ENCODE results near the gene COL15A1.

COL15A1 gene

DNA sequence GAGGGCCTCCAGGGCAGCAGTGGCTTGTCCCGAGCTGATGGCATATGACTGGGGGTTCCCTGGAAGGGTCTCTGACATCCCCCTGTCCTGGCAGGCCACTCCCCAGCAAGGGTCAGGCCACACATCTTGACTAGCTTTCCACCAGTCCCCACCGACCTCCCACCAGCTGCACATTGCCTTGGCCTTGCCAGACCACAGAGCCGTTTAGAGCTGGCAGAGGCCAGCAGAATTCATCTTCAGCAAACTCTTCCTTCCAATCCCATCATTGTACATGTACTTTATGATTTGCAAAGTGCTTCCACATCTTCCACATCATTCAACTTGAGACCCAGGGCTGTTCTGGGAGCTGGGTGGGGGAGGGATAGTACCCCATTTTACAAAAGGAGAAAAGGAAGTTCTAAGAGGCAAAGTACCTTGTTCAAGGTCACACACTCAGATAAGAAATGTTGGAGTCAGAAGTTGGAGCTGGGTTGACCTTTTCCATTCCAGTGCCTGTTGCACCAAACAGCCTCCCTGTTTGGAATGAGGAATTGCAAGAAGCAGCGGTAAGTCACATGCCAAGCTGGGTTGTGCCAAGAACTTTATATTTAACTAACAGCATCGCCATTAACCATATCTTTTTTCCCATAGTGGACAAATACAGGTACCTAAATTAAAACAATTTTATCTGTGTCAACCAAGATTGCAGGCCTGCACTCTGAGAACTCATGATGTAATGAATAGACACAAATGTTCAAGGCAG is 25.8 kb upstream of the COL15A1 start:
- no peaks in the 10 kb centered on the region for H3K9me3 ChIP-seq (ENCODE audit: control insufficient read depth, insufficient read depth, low read length)
- no peaks in the 10 kb centered on the region for H3K4me1 ChIP-seq (ENCODE audit: control insufficient read depth, insufficient read depth, low read length)
- no peak overlapping the region for H3K9ac ChIP-seq (ENCODE audit: low read depth, low read length)
- H3K27me3 ChIP-seq (ENCODE audit: control insufficient read depth, insufficient read depth, low read length): no peaks in the 10 kb centered on the region
- H3K36me3 ChIP-seq (ENCODE audit: control insufficient read depth, insufficient read depth, low read length): no peaks in the 10 kb centered on the region
- H3K4me3 ChIP-seq (ENCODE audit: low read depth, low read length): no peak overlapping the region

DNA sequence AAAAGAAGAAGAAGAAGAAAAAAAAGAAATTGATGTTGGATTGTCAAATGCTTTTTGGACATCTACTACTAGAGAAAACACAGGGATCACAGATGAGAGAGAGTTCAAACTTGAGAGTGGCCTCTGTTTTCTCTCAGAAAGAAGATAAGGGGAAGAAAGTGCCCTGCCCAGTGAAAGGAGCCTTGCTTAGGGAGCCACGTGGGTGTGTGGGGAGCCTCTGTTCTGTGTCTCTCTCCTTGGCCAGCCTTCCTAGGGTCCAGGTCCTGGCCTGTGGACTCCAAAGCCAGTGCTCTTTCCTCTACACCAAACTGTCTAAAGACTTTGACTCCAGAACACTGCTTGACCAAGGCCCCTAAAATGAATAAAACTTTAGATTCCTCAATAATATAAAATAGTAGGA is 22.0 kb upstream of the COL15A1 start:
- no peaks in the 10 kb centered on the region for H3K9me3 ChIP-seq (ENCODE audit: control insufficient read depth, insufficient read depth, low read length)
- no peaks in the 10 kb centered on the region for H3K27me3 ChIP-seq (ENCODE audit: control insufficient read depth, insufficient read depth, low read length)
- no peak overlapping the region for H3K9ac ChIP-seq (ENCODE audit: low read depth, low read length)
- H3K4me1 ChIP-seq (ENCODE audit: control insufficient read depth, insufficient read depth, low read length): no peaks in the 10 kb centered on the region
- no peaks in the 10 kb centered on the region for H3K36me3 ChIP-seq (ENCODE audit: control insufficient read depth, insufficient read depth, low read length)
- H3K4me3 ChIP-seq (ENCODE audit: low read depth, low read length): no peak overlapping the region

DNA sequence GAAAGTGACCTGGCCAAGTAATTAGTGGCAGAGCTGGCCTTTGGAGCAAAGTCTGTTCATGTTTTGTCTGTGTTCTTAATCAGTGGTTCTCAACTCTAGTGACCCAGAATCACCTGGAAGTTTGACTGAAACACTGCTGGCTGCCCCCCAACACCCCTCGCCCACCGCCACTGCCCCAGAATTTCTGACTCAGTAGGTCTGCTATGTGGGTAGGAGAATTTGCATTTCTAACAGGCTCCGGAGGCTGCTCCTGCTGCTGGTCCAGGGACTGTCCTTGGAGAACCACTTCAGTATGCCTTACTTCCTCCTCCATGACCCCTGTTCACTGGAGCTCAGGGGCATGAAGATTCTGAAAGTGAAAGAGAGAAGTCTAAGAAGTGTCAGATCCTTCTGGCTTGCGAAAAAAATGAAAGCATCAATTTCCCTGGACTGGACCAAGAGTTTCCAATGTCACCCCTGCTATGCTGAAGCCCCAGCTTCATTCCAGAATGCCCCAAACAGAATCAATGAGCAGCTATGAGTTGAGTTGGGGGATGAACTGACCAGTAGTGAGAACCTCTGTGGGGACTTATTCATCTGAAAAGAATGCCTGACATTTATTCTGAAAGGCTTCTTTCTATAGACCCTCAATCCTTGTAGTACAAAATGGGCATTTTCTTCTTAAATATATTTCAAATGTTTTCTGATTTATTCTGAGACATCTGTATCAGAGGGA is 20.8 kb upstream of the COL15A1 start:
- no peak overlapping the region for H3K9ac ChIP-seq (ENCODE audit: low read depth, low read length)
- H3K4me3 ChIP-seq (ENCODE audit: low read depth, low read length): no peak overlapping the region
- H3K27me3 ChIP-seq (ENCODE audit: control insufficient read depth, insufficient read depth, low read length): no peaks in the 10 kb centered on the region
- no peaks in the 10 kb centered on the region for H3K9me3 ChIP-seq (ENCODE audit: control insufficient read depth, insufficient read depth, low read length)
- H3K36me3 ChIP-seq (ENCODE audit: control insufficient read depth, insufficient read depth, low read length): no peaks in the 10 kb centered on the region
- no peaks in the 10 kb centered on the region for H3K4me1 ChIP-seq (ENCODE audit: control insufficient read depth, insufficient read depth, low read length)

DNA sequence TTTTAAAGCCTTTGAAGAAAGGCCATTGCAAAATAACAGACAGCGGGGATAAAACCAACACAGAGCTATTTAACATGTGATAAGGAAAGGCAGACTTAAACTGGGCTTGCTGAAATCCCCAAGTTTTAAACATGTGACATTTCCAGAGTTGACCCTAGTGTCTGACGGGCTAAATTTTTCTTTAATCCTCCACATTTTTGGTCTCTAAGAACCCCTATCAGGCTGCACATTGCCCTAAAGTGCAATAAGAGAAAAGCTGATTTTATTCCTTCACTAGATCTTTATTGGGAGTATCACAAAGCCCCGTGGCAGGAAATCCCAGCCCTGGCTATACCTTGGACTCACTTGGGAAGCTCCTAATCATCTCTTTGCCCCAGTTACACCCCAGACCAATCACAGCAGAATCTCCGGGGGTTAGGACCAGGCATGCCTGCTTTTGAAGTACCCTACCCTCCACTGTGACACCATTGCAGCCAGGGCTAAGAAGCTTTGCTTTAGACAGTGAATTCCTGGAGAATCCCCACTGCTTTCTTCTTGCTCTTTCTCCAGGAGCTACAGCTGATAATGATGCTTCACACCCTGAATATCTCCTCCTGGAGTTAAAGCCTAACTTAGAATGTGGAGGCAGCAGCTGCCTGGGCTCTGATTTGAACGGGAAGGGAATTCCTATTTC is 20.1 kb upstream of the COL15A1 start:
- no peak overlapping the region for H3K9ac ChIP-seq (ENCODE audit: low read depth, low read length)
- H3K9me3 ChIP-seq (ENCODE audit: control insufficient read depth, insufficient read depth, low read length): no peaks in the 10 kb centered on the region
- no peaks in the 10 kb centered on the region for H3K27me3 ChIP-seq (ENCODE audit: control insufficient read depth, insufficient read depth, low read length)
- H3K4me1 ChIP-seq (ENCODE audit: control insufficient read depth, insufficient read depth, low read length): no peaks in the 10 kb centered on the region
- H3K36me3 ChIP-seq (ENCODE audit: control insufficient read depth, insufficient read depth, low read length): no peaks in the 10 kb centered on the region
- H3K4me3 ChIP-seq (ENCODE audit: low read depth, low read length): no peak overlapping the region

DNA sequence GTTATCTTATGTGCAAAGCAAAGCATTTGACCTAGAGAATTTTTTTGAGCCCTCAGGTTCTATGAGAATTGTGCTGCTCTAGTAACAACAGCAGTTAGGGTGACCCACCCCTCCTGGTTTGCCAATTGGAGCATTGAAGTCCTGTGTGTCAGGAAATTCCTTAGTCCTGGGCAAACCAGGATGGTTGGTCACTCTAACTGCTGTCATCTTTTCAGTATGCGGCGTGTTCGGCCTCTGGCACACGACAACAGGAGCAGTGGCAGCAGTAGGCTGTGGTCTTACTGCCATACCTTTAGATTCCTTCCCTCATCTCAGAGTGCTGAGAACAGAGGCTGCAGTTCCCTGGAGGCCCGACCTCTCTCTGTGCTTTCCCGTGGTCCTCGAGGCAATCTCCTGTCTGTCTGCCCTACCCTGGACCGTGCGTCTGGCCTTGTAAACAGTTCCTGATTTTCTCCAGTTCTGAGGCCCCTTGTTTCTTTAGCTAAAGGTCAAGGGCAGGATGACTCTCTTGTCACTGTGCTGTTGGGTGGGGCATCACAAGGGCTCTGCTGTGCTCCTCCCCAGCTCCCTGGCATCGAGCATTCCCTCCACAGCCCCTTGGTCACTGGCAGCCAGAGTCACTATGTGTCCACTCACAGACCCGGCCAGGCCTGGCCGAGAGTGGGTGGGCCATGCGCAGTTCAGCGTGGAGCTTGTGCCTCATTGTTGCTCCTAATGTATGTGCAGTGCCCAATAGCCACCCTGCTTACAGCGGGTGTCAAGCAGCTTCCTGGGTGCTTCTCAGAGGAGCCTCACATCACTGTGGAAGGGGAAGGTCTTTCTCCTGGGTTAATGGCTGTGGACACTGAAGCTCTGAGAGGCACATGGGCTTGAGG is 18.5 kb upstream of the COL15A1 start:
- H3K9ac ChIP-seq (ENCODE audit: low read depth, low read length): no peak overlapping the region

DNA sequence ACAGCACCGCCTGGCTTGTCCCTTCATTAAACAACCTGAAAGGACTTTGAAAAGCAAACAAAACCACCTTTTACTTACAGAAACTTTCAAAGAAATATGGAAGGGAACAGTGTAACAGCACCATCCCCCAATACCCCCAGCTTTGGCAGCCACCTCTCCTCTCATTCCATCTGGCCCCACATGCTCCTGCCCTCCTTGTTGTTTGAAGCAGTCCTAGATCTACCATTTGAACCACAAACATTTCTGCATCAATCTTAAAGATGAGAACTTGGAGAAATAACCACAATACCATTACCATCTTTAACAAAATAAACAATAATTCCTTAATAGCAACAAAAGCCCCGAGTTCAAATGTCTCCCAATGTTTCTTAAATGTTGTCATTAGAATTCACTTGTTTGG is 17.8 kb upstream of the COL15A1 start:
- Histone ChIP-seq H3K4me3 (ENCODE audit: low read depth, low read length) (no peak overlapping the region), H3K9ac (ENCODE audit: low read depth, low read length) (no peak overlapping the region), H3K27me3 (ENCODE audit: control insufficient read depth, insufficient read depth, low read length) (no peaks in the 10 kb centered on the region), H3K4me1 (ENCODE audit: control insufficient read depth, insufficient read depth, low read length) (peaks cover 3% of the 10 kb centered on the region), H3K36me3 (ENCODE audit: control insufficient read depth, insufficient read depth, low read length) (no peaks in the 10 kb centered on the region), H3K9me3 (ENCODE audit: control insufficient read depth, insufficient read depth, low read length) (no peaks in the 10 kb centered on the region)

More for the DNA sequence above, 18.5 kb upstream of the COL15A1 start:
- no peaks in the 10 kb centered on the region for H3K9me3 ChIP-seq (ENCODE audit: control insufficient read depth, insufficient read depth, low read length)
- no peak overlapping the region for H3K4me3 ChIP-seq (ENCODE audit: low read depth, low read length)
- H3K4me1 ChIP-seq (ENCODE audit: control insufficient read depth, insufficient read depth, low read length): peaks cover 3% of the 10 kb centered on the region
- H3K36me3 ChIP-seq (ENCODE audit: control insufficient read depth, insufficient read depth, low read length): no peaks in the 10 kb centered on the region
- no peaks in the 10 kb centered on the region for H3K27me3 ChIP-seq (ENCODE audit: control insufficient read depth, insufficient read depth, low read length)

DNA sequence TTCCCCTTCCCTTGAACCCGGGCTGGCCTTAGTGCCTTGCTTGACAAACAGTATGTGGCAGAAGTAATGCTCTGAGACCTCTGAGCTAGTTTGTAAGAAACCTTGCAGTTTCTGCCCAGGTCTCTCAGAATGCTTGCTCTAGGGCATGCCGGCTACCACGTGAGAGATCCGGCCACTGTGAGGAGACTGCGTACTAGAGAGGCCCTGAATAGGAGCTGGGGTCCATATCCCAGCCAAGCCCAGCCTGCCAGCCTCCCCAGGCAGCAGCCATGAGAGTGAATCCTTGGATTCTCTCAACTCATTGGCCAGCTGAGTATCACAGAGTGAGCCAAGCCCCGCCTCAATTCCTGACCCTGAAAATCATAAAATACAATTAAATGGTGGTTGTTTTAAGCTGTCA is 16.0 kb upstream of the COL15A1 start:
- Histone ChIP-seq H3K9ac (ENCODE audit: low read depth, low read length) (no peak overlapping the region), H3K4me3 (ENCODE audit: low read depth, low read length) (no peak overlapping the region), H3K36me3 (ENCODE audit: control insufficient read depth, insufficient read depth, low read length) (no peaks in the 10 kb centered on the region), H3K27me3 (ENCODE audit: control insufficient read depth, insufficient read depth, low read length) (no peaks in the 10 kb centered on the region), H3K9me3 (ENCODE audit: control insufficient read depth, insufficient read depth, low read length) (no peaks in the 10 kb centered on the region), H3K4me1 (ENCODE audit: control insufficient read depth, insufficient read depth, low read length) (peaks cover 3% of the 10 kb centered on the region)

DNA sequence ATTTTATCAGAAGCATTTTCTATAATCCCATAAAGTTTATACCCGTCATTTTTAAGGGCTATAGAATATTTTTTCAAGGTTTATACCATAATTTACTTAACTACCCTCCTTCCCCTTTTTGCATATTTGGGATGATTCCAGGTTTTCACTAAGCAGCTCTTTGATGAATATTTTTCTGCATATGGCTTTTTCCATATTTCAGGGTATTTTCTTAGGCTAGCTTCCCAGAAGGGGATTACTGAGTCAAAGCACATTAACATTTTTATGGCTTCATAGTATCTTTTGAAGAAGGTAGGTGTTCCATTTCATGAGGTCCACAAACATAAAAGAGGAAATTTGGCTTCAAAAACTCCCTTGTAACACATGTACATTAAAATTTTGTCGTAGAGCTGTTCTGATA is 14.6 kb upstream of the COL15A1 start:
- Histone ChIP-seq H3K27me3 (ENCODE audit: control insufficient read depth, insufficient read depth, low read length) (no peaks in the 10 kb centered on the region), H3K4me3 (ENCODE audit: low read depth, low read length) (no peak overlapping the region), H3K4me1 (ENCODE audit: control insufficient read depth, insufficient read depth, low read length) (peaks cover 3% of the 10 kb centered on the region), H3K9ac (ENCODE audit: low read depth, low read length) (no peak overlapping the region), H3K36me3 (ENCODE audit: control insufficient read depth, insufficient read depth, low read length) (no peaks in the 10 kb centered on the region), H3K9me3 (ENCODE audit: control insufficient read depth, insufficient read depth, low read length) (no peaks in the 10 kb centered on the region)

DNA sequence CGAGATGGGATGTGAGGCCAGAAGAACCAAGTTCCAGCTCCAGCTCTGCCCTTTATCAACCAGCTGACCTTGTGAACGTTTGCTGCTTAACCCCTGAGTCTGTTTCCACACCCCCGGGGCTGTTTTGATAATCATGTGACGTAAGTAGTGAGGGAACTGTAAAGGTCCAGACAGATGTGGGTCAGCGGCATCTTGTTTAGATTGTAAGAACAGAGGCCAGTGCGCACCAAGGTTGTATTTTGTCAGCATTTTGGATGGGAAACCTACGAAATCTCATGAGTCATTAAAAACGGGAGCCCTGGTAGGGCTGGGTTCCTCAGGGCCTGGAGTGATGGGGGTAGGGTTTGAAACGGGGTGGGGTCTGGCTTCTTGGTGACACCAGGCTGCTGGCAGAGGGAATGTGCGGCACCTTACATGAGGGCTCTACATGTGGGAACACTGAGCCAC is 13.8 kb upstream of the COL15A1 start:
- no peaks in the 10 kb centered on the region for H3K27me3 ChIP-seq (ENCODE audit: control insufficient read depth, insufficient read depth, low read length)

DNA sequence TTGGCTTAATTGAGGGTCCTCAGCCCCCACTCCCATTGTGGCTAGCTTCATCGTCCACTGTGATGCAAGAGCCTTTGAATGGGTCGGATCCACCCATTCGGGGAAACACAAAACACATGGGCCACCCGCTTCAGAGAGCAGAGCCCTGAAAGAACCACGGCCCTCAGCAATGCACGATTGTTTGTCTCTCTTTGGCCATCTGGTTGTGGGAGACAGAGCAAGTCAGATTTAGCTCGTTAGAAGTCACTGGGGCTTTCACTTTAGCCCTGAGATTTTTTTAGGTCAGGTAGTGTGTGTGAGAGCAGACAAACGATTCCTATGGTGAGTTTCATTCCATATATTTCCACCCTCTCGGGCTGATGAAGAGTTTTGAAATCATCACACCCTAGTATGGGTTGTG is 12.9 kb upstream of the COL15A1 start:
- Histone ChIP-seq H3K27me3 (ENCODE audit: control insufficient read depth, insufficient read depth, low read length) (no peaks in the 10 kb centered on the region), H3K9me3 (ENCODE audit: control insufficient read depth, insufficient read depth, low read length) (no peaks in the 10 kb centered on the region), H3K9ac (ENCODE audit: low read depth, low read length) (no peak overlapping the region), H3K4me3 (ENCODE audit: low read depth, low read length) (no peak overlapping the region), H3K4me1 (ENCODE audit: control insufficient read depth, insufficient read depth, low read length) (peaks cover 3% of the 10 kb centered on the region), H3K36me3 (ENCODE audit: control insufficient read depth, insufficient read depth, low read length) (no peaks in the 10 kb centered on the region)

More for the DNA sequence above, 13.8 kb upstream of the COL15A1 start:
- H3K4me3 ChIP-seq (ENCODE audit: low read depth, low read length): no peak overlapping the region
- H3K9ac ChIP-seq (ENCODE audit: low read depth, low read length): no peak overlapping the region
- no peaks in the 10 kb centered on the region for H3K9me3 ChIP-seq (ENCODE audit: control insufficient read depth, insufficient read depth, low read length)
- H3K4me1 ChIP-seq (ENCODE audit: control insufficient read depth, insufficient read depth, low read length): peaks cover 3% of the 10 kb centered on the region
- H3K36me3 ChIP-seq (ENCODE audit: control insufficient read depth, insufficient read depth, low read length): no peaks in the 10 kb centered on the region

DNA sequence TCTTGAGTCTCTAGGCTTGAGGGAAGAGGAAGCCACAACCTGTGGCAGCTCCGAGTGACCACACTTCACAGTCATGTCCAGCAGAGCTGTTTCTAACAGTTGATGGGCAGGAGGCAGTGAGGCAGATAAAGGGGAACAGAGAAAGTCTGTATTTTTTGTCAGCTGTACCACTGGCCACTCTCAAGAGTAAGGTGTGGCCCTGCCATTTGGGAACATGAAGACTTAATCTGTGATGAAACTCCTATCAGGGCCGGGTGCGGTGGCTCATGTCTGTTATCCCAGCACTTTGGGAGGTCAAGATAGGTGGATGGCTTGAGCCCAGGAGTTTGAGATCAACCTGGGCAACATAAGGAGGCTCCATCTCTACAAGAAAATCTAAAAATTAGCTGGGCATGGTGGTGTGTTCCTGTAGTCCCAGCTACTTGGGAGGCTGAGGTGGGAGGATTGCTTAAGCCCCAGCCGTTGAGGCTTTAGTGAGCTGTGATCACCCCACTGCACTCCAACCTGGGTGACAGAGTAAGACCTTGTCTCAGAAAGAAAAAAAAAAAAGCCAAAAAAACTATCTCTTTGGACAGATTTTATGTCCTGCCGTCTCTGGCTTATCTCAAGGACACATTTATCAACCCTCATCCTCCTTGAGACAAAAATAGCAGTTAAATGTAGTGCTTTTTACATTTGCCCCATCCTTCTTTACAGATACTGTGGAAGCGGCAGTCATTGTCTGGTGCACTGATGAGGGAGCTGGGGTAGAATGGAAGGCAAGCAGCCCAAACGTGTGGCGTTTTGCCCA is 11.9 kb upstream of the COL15A1 start:
- Histone ChIP-seq H3K9me3 (ENCODE audit: control insufficient read depth, insufficient read depth, low read length) (no peaks in the 10 kb centered on the region), H3K36me3 (ENCODE audit: control insufficient read depth, insufficient read depth, low read length) (no peaks in the 10 kb centered on the region), H3K4me1 (ENCODE audit: control insufficient read depth, insufficient read depth, low read length) (peaks cover 3% of the 10 kb centered on the region), H3K9ac (ENCODE audit: low read depth, low read length) (no peak overlapping the region), H3K4me3 (ENCODE audit: low read depth, low read length) (no peak overlapping the region), H3K27me3 (ENCODE audit: control insufficient read depth, insufficient read depth, low read length) (no peaks in the 10 kb centered on the region)
